Mammary epithelial cell (primary cell): ENCODE measurements around the gene NSL1.

Experiments used
- CTCF ChIP-seq, 2 donors: IDR thresholded peaks in 1 of 2; conservative IDR thresholded peaks in 1 of 2; 2 replicates each; pipeline ENCODE4 v1.5.1; 2011 to 2012; ENCODE audit warnings: inconsistent platforms in 2 of 2, low read length in 2 of 2, mild to moderate bottlenecking in 2 of 2, control low read depth in 1 of 2, low read depth in 1 of 2; ENCODE audit not compliant: insufficient read depth in 1 of 2; ENCODE audit errors: extremely low read depth in 1 of 2
- EZH2 ChIP-seq: IDR thresholded peaks from 2 replicates; pipeline ENCODE4 v1.6.1; 2012; ENCODE audit warnings: low read length, inconsistent platforms, borderline replicate concordance

- TF ChIP-seq CTCF (conservative IDR thresholded peaks at IDR 0.05 in 1 of 2, IDR thresholded peaks at IDR 0.05 in 1 of 2; ENCODE audit: extremely low read depth in 1 of 2, insufficient read depth in 1 of 2, low read depth in 1 of 2, low read length in 2 of 2) (no peak), EZH2 (no peak)
Observed at GRCh38 chr1:212737559-212737958, 54.0 kb downstream of the NSL1 start.
